ENCODE results near the gene SMAD3.

The SMAD3 gene

DNA sequence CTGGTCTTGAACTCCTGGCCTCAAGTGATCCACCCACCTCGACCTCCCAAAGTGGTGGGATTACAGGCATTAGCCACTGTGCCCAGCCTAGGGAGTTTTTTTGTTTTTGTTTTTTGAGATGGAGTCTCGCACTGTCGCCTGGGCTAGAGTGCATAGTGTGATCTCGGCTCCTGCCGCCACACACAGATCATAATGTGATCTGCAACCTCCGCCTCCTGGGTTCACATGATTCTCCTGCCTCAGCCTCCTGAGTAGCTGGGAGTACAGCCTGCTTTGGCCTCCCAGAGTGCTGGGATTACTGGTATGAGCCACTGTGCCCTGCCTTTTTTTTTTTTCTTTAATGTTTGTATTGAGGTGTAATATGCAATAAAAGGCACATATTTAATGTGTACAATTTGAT, 78.2 kb downstream of the SMAD3 start:
- Histone ChIP-seq H3K4me3 (replicated peaks; ENCODE audit: insufficient read depth, low read length) (no peak overlapping the region), H3K27me3 (ENCODE audit: insufficient read depth, poor library complexity, severe bottlenecking) (no peaks in the 10 kb centered on the region), H3K27ac (replicated peaks) (no peak overlapping the region)
- no peak for DNase-seq (ENCODE audit: low read depth in 1 of 2, low spot score in 1 of 2)
- TF ChIP-seq CTCF (IDR thresholded peaks at IDR 0.05; ENCODE audit: insufficient read depth, low read length) (no peak), POLR2AphosphoS5 (IDR thresholded peaks at IDR 0.05; ENCODE audit: low read depth) (no peak), GABPA (IDR thresholded peaks at IDR 0.05; ENCODE audit: low read depth) (no peak), SPI1 (IDR thresholded peaks at IDR 0.05; ENCODE audit: borderline replicate concordance, low read depth) (no peak), REST (IDR thresholded peaks at IDR 0.05; ENCODE audit: insufficient replicate concordance, low read depth) (no peak)

DNA sequence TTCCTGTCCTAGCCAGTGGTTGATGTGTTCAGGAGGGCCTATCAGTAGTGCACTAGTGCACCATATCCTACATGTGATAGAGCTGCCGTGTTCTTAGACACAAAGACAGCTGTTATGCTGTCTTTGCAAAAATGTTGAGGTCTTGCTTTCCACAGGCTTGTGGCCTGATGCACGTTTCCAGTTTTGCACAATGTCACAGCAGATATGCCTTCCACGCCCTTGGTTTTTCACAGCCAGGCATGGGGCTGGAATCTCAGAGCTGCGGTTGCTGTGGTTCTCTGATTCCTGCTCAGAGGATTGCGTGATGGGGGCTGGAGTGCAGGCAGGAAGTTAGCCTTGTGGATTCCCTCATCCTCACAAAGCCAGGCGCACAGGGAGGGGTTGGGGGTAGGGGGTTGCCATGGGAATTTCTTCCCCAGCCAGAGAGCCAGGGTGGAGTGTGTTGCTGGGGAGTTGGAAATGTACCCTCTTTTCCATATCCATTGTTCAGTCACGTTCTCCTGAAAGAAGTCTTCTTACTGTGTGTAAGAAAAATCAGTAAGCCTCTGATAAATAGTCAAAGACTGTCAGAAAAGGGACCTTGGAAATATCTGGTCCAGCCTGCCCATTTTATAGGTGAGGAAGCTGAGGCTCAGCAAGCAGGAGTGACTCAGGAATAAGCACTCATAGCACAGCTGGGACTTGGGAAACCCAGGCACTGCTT, 79.4 kb downstream of the SMAD3 start:
- TF ChIP-seq SPI1 (IDR thresholded peaks at IDR 0.05; ENCODE audit: borderline replicate concordance, low read depth) (no peak), POLR2AphosphoS5 (IDR thresholded peaks at IDR 0.05; ENCODE audit: low read depth) (peak; percentile 86)
- Histone ChIP-seq H3K4me3 (replicated peaks; ENCODE audit: insufficient read depth, low read length) (no peak overlapping the region), H3K27me3 (ENCODE audit: insufficient read depth, poor library complexity, severe bottlenecking) (no peaks in the 10 kb centered on the region), H3K27ac (replicated peaks) (no peak overlapping the region)
- DNase-seq (ENCODE audit: low read depth in 1 of 2, low spot score in 1 of 2), result peak; percentile 64 to 74

- Histone ChIP-seq H3K4me3 (replicated peaks; ENCODE audit: insufficient read depth, low read length) (no peak overlapping the region), H3K27ac (replicated peaks) (no peak overlapping the region), H3K27me3 (ENCODE audit: insufficient read depth, poor library complexity, severe bottlenecking) (no peaks in the 10 kb centered on the region)
- TF ChIP-seq SPI1 (IDR thresholded peaks at IDR 0.05; ENCODE audit: borderline replicate concordance, low read depth), result no peak
- TF ChIP-seq POLR2AphosphoS5 (IDR thresholded peaks at IDR 0.05; ENCODE audit: low read depth), result no peak
- TF ChIP-seq CTCF (IDR thresholded peaks at IDR 0.05; ENCODE audit: insufficient read depth, low read length), result no peak
- no peak for TF ChIP-seq REST (IDR thresholded peaks at IDR 0.05; ENCODE audit: insufficient replicate concordance, low read depth)
- no peak for DNase-seq (ENCODE audit: low read depth in 1 of 2, low spot score in 1 of 2)
Measured at GRCh38 chr15:67145312-67145610, 79.9 kb downstream of the SMAD3 start.

GRCh38 chr15:67145710-67146109, 80.3 kb downstream of the SMAD3 start:
- no peak for DNase-seq (ENCODE audit: low read depth in 1 of 2, low spot score in 1 of 2)
- Histone ChIP-seq H3K4me3 (replicated peaks; ENCODE audit: insufficient read depth, low read length) (no peak overlapping the region), H3K27ac (replicated peaks) (no peak overlapping the region), H3K27me3 (ENCODE audit: insufficient read depth, poor library complexity, severe bottlenecking) (no peaks in the 10 kb centered on the region)
- TF ChIP-seq SPI1 (IDR thresholded peaks at IDR 0.05; ENCODE audit: borderline replicate concordance, low read depth) (no peak), GABPA (IDR thresholded peaks at IDR 0.05; ENCODE audit: low read depth) (no peak), CTCF (IDR thresholded peaks at IDR 0.05; ENCODE audit: insufficient read depth, low read length) (no peak), POLR2AphosphoS5 (IDR thresholded peaks at IDR 0.05; ENCODE audit: low read depth) (no peak), REST (IDR thresholded peaks at IDR 0.05; ENCODE audit: insufficient replicate concordance, low read depth) (no peak)
